Esophagus muscularis mucosa (tissue), 4 donors: ENCODE data around the gene IL36RN. TPM values are rescaled to one million over a fixed set of nuclear protein-coding genes. Genes with fewer than 3 reads are reported as not detected.

ENCODE experiments used
- DNase-seq: peaks from one replicate; pipeline ENCODE4 v3.0.0-alpha.2; 2017; ENCODE audit errors: extremely low spot score
- H3K27ac ChIP-seq, 4 donors: fragments of 200-600 bp; sonication (generic); replicated peaks in 1 of 4; 1 replicate in 3 of 4; 2 replicates in 1 of 4; pipeline ENCODE4 v1.5.1; 2016 to 2019; ENCODE audit warnings: mild to moderate bottlenecking in 1 of 4
- H3K27me3 ChIP-seq, 4 donors: fragments of 200-600 bp; sonication (generic); one replicate each; pipeline versions ENCODE4 v1.5.1 to v1.6.0; 2016 to 2019
- H3K36me3 ChIP-seq, 4 donors: fragments of 200-600 bp; sonication (generic); one replicate each; pipeline ENCODE4 v1.5.1; 2016 to 2019
- H3K4me1 ChIP-seq, 4 donors: fragments of 200-600 bp; sonication (generic); one replicate each; pipeline ENCODE4 v1.5.1; 2016 to 2019
- H3K4me3 ChIP-seq, 4 donors: fragments of 200-600 bp; sonication (generic); 1 replicate in 2 of 4; 2 replicates in 2 of 4; pipeline ENCODE4 v1.5.1; 2016 to 2019; ENCODE audit warnings: mild to moderate bottlenecking in 4 of 4, moderate library complexity in 1 of 4
- H3K9me3 ChIP-seq, 4 donors: fragments of 200-600 bp; sonication (generic); 1 replicate in 3 of 4; 2 replicates in 1 of 4; pipeline ENCODE4 v1.5.1; 2016 to 2019
- EP300 ChIP-seq: sonication (generic); formaldehyde crosslinking; IDR thresholded peaks from one replicate; pipeline ENCODE4 v1.6.1; 2017; ENCODE audit warnings: antibody characterized with exemption
- POLR2A ChIP-seq: fragments of 450-650 bp; IDR thresholded peaks from one replicate; pipeline ENCODE4 v1.6.1; 2017; ENCODE audit warnings: antibody characterized with exemption, moderate library complexity, mild to moderate bottlenecking, low read depth
- POLR2AphosphoS5 ChIP-seq, 2 donors: sonication (generic); formaldehyde crosslinking; IDR thresholded peaks; one replicate each; pipeline ENCODE4 v1.6.1; 2017; ENCODE audit warnings: antibody characterized with exemption in 2 of 2
- WGBS: methylation state at CpG from one replicate; pipeline ENCODE4 v1.1.5; 2018; 5-methylcytosine and 5-hydroxymethylcytosine counted together
- intact Hi-C: fragments of 100-400 bp; cut with DNase I; formaldehyde crosslinking; loops from one replicate; pipeline ENCODE4 v1.15.1; 2023
- total RNA-seq, 4 donors: library from RNA; depleted of rRNA; stranded (reverse); fragments of >200 nt; gene quantifications; one replicate each; pipeline versions ENCODE4 v1.1.0 to v1.2.1, GENCODE V29; 2016
- TF ChIP-seq, protein P1 (sequence below), 3 experiments: fragments of 200-600 bp in 2 of 3; fragments of 450-650 bp in 1 of 3; sonication (generic) in 2 of 3; IDR thresholded peaks; one replicate each; pipeline ENCODE4 v1.5.1; 2017 to 2019; ENCODE audit warnings: antibody characterized with exemption in 3 of 3, mild to moderate bottlenecking in 2 of 3, moderate library complexity in 1 of 3

IL36RN gene
- total RNA-seq, 4 donors from 2014 or later, result not detected

DNA sequence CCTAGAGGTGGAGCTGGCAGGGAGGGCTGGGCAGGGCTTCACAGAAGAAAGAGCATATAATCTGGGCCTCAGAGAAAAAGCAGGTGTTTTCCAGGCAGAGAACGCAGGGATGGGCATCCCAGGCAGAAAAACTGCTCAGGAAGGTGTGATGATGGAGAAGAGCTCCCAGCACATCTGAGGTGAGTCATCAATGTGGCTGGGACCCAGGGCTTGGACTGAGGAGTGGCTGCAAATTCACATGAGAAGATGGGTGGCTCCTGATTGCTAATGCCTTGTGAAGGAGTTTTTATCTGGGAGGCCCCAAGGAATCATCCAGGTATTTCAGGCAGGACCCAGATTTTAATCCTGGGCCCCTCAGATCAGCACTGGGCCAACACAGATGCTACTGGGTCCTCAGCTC is 18.9 kb downstream of the IL36RN start:
- no peaks in the 10 kb centered on the region for H3K36me3 ChIP-seq
- H3K27ac ChIP-seq, result no peak overlapping the region
- intact Hi-C loops, result no loop called here
- H3K27me3 ChIP-seq, result peaks cover 0 to 18% (median 0%) of the 10 kb centered on the region in 4 donors
- no peaks in the 10 kb centered on the region for H3K4me1 ChIP-seq
- TF ChIP-seq POLR2A (no peak), EP300 (no peak), POLR2AphosphoS5 (IDR thresholded peaks at IDR 0.05) (no peak)
- TF ChIP-seq, protein P1, sequence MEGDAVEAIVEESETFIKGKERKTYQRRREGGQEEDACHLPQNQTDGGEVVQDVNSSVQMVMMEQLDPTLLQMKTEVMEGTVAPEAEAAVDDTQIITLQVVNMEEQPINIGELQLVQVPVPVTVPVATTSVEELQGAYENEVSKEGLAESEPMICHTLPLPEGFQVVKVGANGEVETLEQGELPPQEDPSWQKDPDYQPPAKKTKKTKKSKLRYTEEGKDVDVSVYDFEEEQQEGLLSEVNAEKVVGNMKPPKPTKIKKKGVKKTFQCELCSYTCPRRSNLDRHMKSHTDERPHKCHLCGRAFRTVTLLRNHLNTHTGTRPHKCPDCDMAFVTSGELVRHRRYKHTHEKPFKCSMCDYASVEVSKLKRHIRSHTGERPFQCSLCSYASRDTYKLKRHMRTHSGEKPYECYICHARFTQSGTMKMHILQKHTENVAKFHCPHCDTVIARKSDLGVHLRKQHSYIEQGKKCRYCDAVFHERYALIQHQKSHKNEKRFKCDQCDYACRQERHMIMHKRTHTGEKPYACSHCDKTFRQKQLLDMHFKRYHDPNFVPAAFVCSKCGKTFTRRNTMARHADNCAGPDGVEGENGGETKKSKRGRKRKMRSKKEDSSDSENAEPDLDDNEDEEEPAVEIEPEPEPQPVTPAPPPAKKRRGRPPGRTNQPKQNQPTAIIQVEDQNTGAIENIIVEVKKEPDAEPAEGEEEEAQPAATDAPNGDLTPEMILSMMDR (IDR thresholded peaks at IDR 0.05), result no peak
- no peak for DNase-seq
- H3K4me3 ChIP-seq, result no peak overlapping the region
- WGBS, result 92% methylated on average over 1 of the region's 1 CpG
- no peaks in the 10 kb centered on the region for H3K9me3 ChIP-seq

GRCh38 chr2:113078350-113078839 is 19.4 kb downstream of the IL36RN start:
- 53% methylated on average over 6 of the region's 6 CpGs for WGBS
- no peak for TF ChIP-seq POLR2AphosphoS5 (IDR thresholded peaks at IDR 0.05)
- no peaks in the 10 kb centered on the region for H3K9me3 ChIP-seq
- no peaks in the 10 kb centered on the region for H3K4me1 ChIP-seq
- H3K27ac ChIP-seq, result no peak overlapping the region
- H3K4me3 ChIP-seq, result no peak overlapping the region
- peaks cover 0 to 18% (median 0%) of the 10 kb centered on the region in 4 donors for H3K27me3 ChIP-seq
- intact Hi-C loops, result no loop called here
- H3K36me3 ChIP-seq, result no peaks in the 10 kb centered on the region
- no peak for DNase-seq

DNA sequence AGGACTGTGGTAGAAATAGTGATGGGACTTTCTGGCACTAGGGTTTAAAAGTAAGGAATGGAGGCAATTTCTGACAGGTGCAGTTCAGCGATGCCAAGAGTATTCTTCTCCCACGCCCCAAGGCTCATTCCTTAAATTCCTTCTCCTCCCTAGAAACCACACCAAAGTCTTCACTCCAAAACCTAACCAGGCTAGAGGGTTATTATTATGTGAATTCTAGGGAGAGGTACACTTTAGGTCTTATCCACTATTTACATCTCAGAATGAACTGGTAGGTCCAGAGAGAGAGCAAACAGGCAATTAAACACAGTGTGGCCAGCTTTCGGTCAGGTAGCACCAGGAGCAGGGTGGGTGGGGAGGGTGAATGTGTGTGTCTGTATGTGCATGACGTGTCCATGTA is 20.1 kb downstream of the IL36RN start:
- intact Hi-C loops, result no loop called here
- no peak for TF ChIP-seq EP300
- TF ChIP-seq, protein P1 (IDR thresholded peaks at IDR 0.05), result no peak
- no peak for TF ChIP-seq POLR2A
- no peak for TF ChIP-seq POLR2AphosphoS5 (IDR thresholded peaks at IDR 0.05)
- 82% methylated on average over 4 of the region's 4 CpGs for WGBS
- Histone ChIP-seq H3K36me3 (no peaks in the 10 kb centered on the region), H3K27me3 (peaks cover 0 to 18% (median 0%) of the 10 kb centered on the region in 4 donors), H3K4me3 (no peak overlapping the region), H3K4me1 (no peaks in the 10 kb centered on the region), H3K27ac (no peak overlapping the region), H3K9me3 (no peaks in the 10 kb centered on the region)
- DNase-seq, result no peak

GRCh38 chr2:113080134-113080533 is 21.1 kb downstream of the IL36RN start:
- Histone ChIP-seq H3K27me3 (peaks cover 0 to 18% (median 0%) of the 10 kb centered on the region in 4 donors), H3K4me3 (no peak overlapping the region), H3K4me1 (no peaks in the 10 kb centered on the region), H3K27ac (no peak overlapping the region), H3K9me3 (no peaks in the 10 kb centered on the region), H3K36me3 (no peaks in the 10 kb centered on the region)
- intact Hi-C loops, result no loop called here
- TF ChIP-seq POLR2AphosphoS5 (IDR thresholded peaks at IDR 0.05) (no peak), POLR2A (no peak), EP300 (no peak)
- TF ChIP-seq, protein P1 (IDR thresholded peaks at IDR 0.05), result peak; percentile 17 to 43 (median 25)
- WGBS, result 38% methylated on average over 9 of the region's 9 CpGs
- DNase-seq, result no peak

DNA sequence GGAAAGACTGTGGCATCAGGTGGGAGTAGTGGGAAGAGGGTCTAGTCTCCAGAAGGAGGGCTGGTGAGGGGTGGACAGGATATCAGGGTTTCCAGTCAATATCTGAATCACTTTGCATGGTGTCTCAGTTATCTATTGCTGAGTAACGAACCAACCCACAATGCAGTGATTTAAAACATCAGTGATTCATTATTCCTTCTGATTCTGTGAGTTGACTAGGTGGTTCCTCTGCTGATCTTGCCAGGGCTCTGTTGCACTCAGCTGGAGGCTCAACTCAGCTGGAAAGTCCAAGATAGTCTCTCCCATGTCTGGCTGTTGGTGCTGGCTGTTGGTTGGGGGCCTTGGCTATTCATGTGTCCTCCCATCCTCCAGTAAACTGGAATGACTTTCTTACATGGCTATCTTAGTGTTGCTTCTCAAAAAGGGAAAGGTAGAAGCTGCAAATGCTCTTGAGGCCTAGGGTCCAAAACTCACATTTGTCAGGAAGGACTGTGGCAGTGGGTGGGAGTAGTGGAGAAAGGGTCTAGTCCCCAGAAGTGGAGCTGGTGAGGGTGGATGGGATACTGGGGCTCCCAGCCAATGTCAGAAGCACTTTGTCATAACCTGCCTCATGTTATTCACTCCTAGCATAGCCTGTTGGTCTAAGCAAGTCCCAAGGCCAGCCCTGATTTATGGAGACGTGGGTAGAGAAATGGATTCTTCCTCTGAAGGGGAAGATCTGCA is 22.7 kb downstream of the IL36RN start:
- DNase-seq, result peak; percentile 68
- intact Hi-C loops, result no loop called here
- H3K9me3 ChIP-seq, result peaks cover 0 to under 1% (median 0%) of the 10 kb centered on the region in 4 donors
- no peaks in the 10 kb centered on the region for H3K36me3 ChIP-seq
- 73% methylated on average over 2 of the region's 2 CpGs for WGBS
- peaks cover 0 to 18% (median 0%) of the 10 kb centered on the region in 4 donors for H3K27me3 ChIP-seq
- TF ChIP-seq POLR2A, result no peak
- no peak for TF ChIP-seq EP300
- TF ChIP-seq POLR2AphosphoS5 (IDR thresholded peaks at IDR 0.05), result no peak
- TF ChIP-seq, protein P1 (IDR thresholded peaks at IDR 0.05), result no peak
- H3K4me3 ChIP-seq, result no peak overlapping the region
- H3K4me1 ChIP-seq, result no peaks in the 10 kb centered on the region
- no peak overlapping the region for H3K27ac ChIP-seq
